Liver (tissue), 9 donors: ENCODE data around the gene EPB41L1. TPM values are rescaled to one million over a fixed set of nuclear protein-coding genes. Genes with fewer than 3 reads are reported as not detected.

Experiments used
- DNase-seq: peaks from one replicate; pipeline ENCODE4 v3.0.0-alpha.2; 2017; ENCODE audit warnings: low spot score
- H3K27ac ChIP-seq, 2 donors: one replicate each; pipeline ENCODE4 v1.7.0; 2013; ENCODE audit warnings: inconsistent platforms in 2 of 2, low read length in 2 of 2, control low read depth in 1 of 2, low read depth in 1 of 2, mild to moderate bottlenecking in 1 of 2
- H3K27me3 ChIP-seq, 4 donors: one replicate each; pipeline versions ENCODE4 v1.6.1 to v1.7.0; 2013; ENCODE audit warnings: low read length in 3 of 4, inconsistent platforms in 1 of 4, mild to moderate bottlenecking in 1 of 4, moderate library complexity in 1 of 4; ENCODE audit not compliant: control insufficient read depth in 4 of 4, insufficient read depth in 4 of 4
- H3K36me3 ChIP-seq, 4 donors: one replicate each; pipeline versions ENCODE4 v1.6.1 to v1.7.0; 2013; ENCODE audit warnings: low read length in 3 of 4, mild to moderate bottlenecking in 3 of 4, low read depth in 1 of 4, moderate library complexity in 1 of 4; ENCODE audit not compliant: control insufficient read depth in 4 of 4, insufficient read depth in 3 of 4
- H3K4me1 ChIP-seq, 4 donors: one replicate each; pipeline versions ENCODE4 v1.6.1 to v1.7.0; 2013; ENCODE audit warnings: low read length in 3 of 4, mild to moderate bottlenecking in 3 of 4, moderate library complexity in 1 of 4; ENCODE audit not compliant: control insufficient read depth in 4 of 4, insufficient read depth in 4 of 4
- H3K4me3 ChIP-seq, 3 donors: one replicate each; pipeline versions ENCODE4 v1.6.1 to v1.7.0; 2013; ENCODE audit warnings: low read length in 3 of 3, control low read depth in 1 of 3, low read depth in 1 of 3, mild to moderate bottlenecking in 1 of 3
- H3K9ac ChIP-seq, 2 donors: one replicate each; pipeline ENCODE4 v1.7.0; 2013; ENCODE audit warnings: low read length in 2 of 2, mild to moderate bottlenecking in 2 of 2, moderate library complexity in 2 of 2, control low read depth in 1 of 2, low read depth in 1 of 2
- H3K9me3 ChIP-seq, 4 donors: one replicate each; pipeline versions ENCODE4 v1.6.1 to v1.7.0; 2013; ENCODE audit warnings: low read length in 3 of 4; ENCODE audit not compliant: control insufficient read depth in 4 of 4
- EGR1 ChIP-seq, 2 donors: IDR thresholded peaks; 2 replicates each; pipeline ENCODE4 v1.6.1; 2016 to 2018; ENCODE audit warnings: antibody characterized with exemption in 2 of 2, low read depth in 2 of 2
- FOXA1 ChIP-seq: IDR thresholded peaks from 2 replicates; pipeline ENCODE4 v1.6.1; 2016; ENCODE audit warnings: antibody characterized with exemption
- FOXA2 ChIP-seq: IDR thresholded peaks from 2 replicates; pipeline ENCODE4 v1.6.1; 2016; ENCODE audit warnings: antibody characterized with exemption
- GABPA ChIP-seq, 2 donors: IDR thresholded peaks in 1 of 2; conservative IDR thresholded peaks in 1 of 2; 2 replicates each; pipeline ENCODE4 v1.6.1; 2016; ENCODE audit warnings: antibody characterized with exemption in 2 of 2, mild to moderate bottlenecking in 1 of 2, moderate library complexity in 1 of 2
- HNF4A ChIP-seq, 2 donors: conservative IDR thresholded peaks; 2 replicates each; pipeline ENCODE4 v1.6.1; 2016; ENCODE audit warnings: antibody characterized with exemption in 2 of 2, mild to moderate bottlenecking in 2 of 2
- HNF4G ChIP-seq: IDR thresholded peaks from 2 replicates; pipeline ENCODE4 v1.6.1; 2016; ENCODE audit warnings: antibody characterized with exemption
- JUND ChIP-seq, 2 donors: IDR thresholded peaks; 2 replicates each; pipeline ENCODE4 v1.6.1; 2016; ENCODE audit warnings: antibody characterized with exemption in 2 of 2
- NR2F2 ChIP-seq: IDR thresholded peaks from 2 replicates; pipeline ENCODE4 v1.6.1; 2016; ENCODE audit warnings: antibody characterized with exemption
- RAD21 ChIP-seq, 2 donors: IDR thresholded peaks; 2 replicates each; pipeline ENCODE4 v1.6.1; 2016; ENCODE audit warnings: antibody characterized with exemption in 2 of 2, mild to moderate bottlenecking in 2 of 2
- RXRA ChIP-seq, 2 donors: IDR thresholded peaks; 2 replicates each; pipeline ENCODE4 v1.6.1; 2017 to 2018; ENCODE audit warnings: antibody characterized with exemption in 2 of 2, mild to moderate bottlenecking in 1 of 2
- SP1 ChIP-seq: IDR thresholded peaks from 2 replicates; pipeline ENCODE4 v1.6.1; 2018; ENCODE audit warnings: antibody characterized with exemption, mild to moderate bottlenecking
- TAF1 ChIP-seq: conservative IDR thresholded peaks from 2 replicates; pipeline ENCODE4 v1.6.1; 2016; ENCODE audit warnings: antibody characterized with exemption, mild to moderate bottlenecking
- YY1 ChIP-seq: IDR thresholded peaks from 2 replicates; pipeline ENCODE4 v1.6.1; 2016; ENCODE audit warnings: antibody characterized with exemption, mild to moderate bottlenecking
- WGBS: extraction: QIAGEN DNeasy Blood & Tissue Kit; methylation state at CpG from one replicate; pipeline ENCODE4 v1.1.7; 2013; 5-methylcytosine and 5-hydroxymethylcytosine counted together
- polyA plus RNA-seq, 2 donors: library from polyadenylated mRNA; stranded (reverse) in 1 of 2; unstranded in 1 of 2; fragments of 200-250 nt in 1 of 2; fragments of >200 nt in 1 of 2; fragmentation: Nextera tagmentation in 1 of 2; extraction: Ambion mirVana in 1 of 2; gene quantifications; one replicate each; pipeline versions ENCODE4 v1.2.1 to v1.2.3, GENCODE V29; 2013 to 2015
- total RNA-seq, 2 donors: library from RNA; depleted of rRNA; stranded (reverse); fragments of >200 nt; gene quantifications; one replicate each; pipeline ENCODE4 v1.2.3, GENCODE V29; 2014
- TF ChIP-seq, protein P1 (sequence below): IDR thresholded peaks from 2 replicates; pipeline ENCODE4 v1.6.1; 2016; ENCODE audit warnings: antibody characterized with exemption, mild to moderate bottlenecking
- TF ChIP-seq, protein P2 (sequence below): IDR thresholded peaks from 2 replicates; pipeline ENCODE4 v1.6.1; 2016; ENCODE audit warnings: antibody characterized with exemption
- TF ChIP-seq, protein P3 (sequence below): IDR thresholded peaks from 2 replicates; pipeline ENCODE4 v1.6.1; 2016; ENCODE audit warnings: antibody characterized with exemption
- TF ChIP-seq, protein P4 (sequence below): IDR thresholded peaks from 2 replicates; pipeline ENCODE4 v1.6.1; 2016; ENCODE audit warnings: antibody characterized with exemption
- TF ChIP-seq, protein P5 (sequence below): fragments of 150-350 bp; IDR thresholded peaks from 2 replicates; pipeline ENCODE4 v1.5.1; 2017; ENCODE audit warnings: improper control_type of control experiment, low read depth, low read length; ENCODE audit not compliant: missing input control
- donor health status: healthy.
- donor health status: healthy.
- donor health status: healthy.
- donor health status: healthy.
- donor health status: healthy.

The EPB41L1 gene
- total and polyA plus RNA-seq, 4 donors, result 2.4 to 11.9 (median 4.3) TPM

DNA sequence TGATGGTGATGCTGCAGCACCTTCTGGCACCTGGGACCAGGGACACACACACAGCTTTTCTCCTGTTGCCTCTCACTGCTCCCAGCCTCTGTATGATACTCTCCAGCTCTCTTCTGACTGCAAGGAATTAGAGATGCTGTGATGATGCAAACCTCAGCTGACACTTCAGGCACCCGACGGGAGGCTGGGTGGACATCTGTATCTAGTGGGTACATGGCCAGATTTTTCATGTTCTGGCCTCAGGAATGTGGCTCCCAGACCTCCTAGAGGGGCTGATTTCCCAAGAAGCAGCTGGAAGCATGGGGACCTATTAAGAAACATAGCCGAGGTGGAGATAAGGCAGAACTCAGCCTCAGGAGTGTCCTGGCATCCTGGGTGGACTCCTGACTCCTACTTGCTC, 6.8 kb upstream of the EPB41L1 start:
- no peak for DNase-seq
- Histone ChIP-seq H3K27ac (no peak overlapping the region), H3K9me3 (no peaks in the 10 kb centered on the region), H3K9ac (no peak overlapping the region), H3K4me1 (peaks cover 2 to 15% (median 13%) of the 10 kb centered on the region in 4 donors), H3K4me3 (no peak overlapping the region), H3K27me3 (no peaks in the 10 kb centered on the region), H3K36me3 (no peaks in the 10 kb centered on the region)
- WGBS, result 78% methylated on average over 3 of the region's 3 CpGs
- peak; percentile 38 for TF ChIP-seq NR2F2
- TF ChIP-seq, protein P1, sequence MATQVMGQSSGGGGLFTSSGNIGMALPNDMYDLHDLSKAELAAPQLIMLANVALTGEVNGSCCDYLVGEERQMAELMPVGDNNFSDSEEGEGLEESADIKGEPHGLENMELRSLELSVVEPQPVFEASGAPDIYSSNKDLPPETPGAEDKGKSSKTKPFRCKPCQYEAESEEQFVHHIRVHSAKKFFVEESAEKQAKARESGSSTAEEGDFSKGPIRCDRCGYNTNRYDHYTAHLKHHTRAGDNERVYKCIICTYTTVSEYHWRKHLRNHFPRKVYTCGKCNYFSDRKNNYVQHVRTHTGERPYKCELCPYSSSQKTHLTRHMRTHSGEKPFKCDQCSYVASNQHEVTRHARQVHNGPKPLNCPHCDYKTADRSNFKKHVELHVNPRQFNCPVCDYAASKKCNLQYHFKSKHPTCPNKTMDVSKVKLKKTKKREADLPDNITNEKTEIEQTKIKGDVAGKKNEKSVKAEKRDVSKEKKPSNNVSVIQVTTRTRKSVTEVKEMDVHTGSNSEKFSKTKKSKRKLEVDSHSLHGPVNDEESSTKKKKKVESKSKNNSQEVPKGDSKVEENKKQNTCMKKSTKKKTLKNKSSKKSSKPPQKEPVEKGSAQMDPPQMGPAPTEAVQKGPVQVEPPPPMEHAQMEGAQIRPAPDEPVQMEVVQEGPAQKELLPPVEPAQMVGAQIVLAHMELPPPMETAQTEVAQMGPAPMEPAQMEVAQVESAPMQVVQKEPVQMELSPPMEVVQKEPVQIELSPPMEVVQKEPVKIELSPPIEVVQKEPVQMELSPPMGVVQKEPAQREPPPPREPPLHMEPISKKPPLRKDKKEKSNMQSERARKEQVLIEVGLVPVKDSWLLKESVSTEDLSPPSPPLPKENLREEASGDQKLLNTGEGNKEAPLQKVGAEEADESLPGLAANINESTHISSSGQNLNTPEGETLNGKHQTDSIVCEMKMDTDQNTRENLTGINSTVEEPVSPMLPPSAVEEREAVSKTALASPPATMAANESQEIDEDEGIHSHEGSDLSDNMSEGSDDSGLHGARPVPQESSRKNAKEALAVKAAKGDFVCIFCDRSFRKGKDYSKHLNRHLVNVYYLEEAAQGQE, result no peak

DNA sequence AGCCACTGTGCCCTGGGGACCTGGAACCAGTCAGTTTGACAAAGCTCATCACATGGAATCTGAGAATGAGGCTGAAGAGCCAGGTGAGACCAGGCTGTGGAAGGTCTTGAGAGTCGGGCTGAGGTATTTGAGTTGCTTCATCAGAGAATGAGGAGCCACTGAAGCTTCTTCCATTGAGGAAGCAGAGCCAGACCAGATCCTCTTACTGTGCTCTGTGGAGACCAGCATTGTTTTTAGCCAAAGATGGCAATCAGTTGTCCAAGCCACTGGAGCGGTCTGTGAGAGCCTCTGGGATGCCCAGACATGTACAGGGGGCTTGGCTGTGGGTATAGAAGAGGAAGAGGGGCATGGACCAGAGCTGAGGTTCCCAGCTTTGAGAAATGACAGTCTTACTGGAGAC, 6.1 kb upstream of the EPB41L1 start:
- H3K36me3 ChIP-seq, result no peaks in the 10 kb centered on the region
- no peaks in the 10 kb centered on the region for H3K9me3 ChIP-seq
- 93% methylated on average over 2 of the region's 2 CpGs for WGBS
- TF ChIP-seq, protein P2, sequence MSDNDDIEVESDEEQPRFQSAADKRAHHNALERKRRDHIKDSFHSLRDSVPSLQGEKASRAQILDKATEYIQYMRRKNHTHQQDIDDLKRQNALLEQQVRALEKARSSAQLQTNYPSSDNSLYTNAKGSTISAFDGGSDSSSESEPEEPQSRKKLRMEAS, result no peak
- TF ChIP-seq NR2F2 (no peak), RXRA (IDR thresholded peaks at IDR 0.05) (no peak), SP1 (no peak), FOXA1 (no peak), TAF1 (no peak), EGR1 (IDR thresholded peaks at IDR 0.05; ENCODE audit: low read depth in 2 of 2) (no peak), JUND (IDR thresholded peaks at IDR 0.05) (no peak), HNF4A (conservative IDR thresholded peaks at IDR 0.05) (no peak), YY1 (no peak), RAD21 (IDR thresholded peaks at IDR 0.05) (no peak), FOXA2 (no peak), HNF4G (no peak), GABPA (IDR thresholded peaks at IDR 0.05 in 1 of 2, conservative IDR thresholded peaks at IDR 0.05 in 1 of 2) (no peak)
- TF ChIP-seq, protein P1, result no peak
- TF ChIP-seq, protein P3, sequence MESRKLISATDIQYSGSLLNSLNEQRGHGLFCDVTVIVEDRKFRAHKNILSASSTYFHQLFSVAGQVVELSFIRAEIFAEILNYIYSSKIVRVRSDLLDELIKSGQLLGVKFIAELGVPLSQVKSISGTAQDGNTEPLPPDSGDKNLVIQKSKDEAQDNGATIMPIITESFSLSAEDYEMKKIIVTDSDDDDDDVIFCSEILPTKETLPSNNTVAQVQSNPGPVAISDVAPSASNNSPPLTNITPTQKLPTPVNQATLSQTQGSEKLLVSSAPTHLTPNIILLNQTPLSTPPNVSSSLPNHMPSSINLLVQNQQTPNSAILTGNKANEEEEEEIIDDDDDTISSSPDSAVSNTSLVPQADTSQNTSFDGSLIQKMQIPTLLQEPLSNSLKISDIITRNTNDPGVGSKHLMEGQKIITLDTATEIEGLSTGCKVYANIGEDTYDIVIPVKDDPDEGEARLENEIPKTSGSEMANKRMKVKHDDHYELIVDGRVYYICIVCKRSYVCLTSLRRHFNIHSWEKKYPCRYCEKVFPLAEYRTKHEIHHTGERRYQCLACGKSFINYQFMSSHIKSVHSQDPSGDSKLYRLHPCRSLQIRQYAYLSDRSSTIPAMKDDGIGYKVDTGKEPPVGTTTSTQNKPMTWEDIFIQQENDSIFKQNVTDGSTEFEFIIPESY, result no peak
- TF ChIP-seq, protein P4, sequence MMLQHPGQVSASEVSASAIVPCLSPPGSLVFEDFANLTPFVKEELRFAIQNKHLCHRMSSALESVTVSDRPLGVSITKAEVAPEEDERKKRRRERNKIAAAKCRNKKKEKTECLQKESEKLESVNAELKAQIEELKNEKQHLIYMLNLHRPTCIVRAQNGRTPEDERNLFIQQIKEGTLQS, result no peak
- TF ChIP-seq, protein P5, sequence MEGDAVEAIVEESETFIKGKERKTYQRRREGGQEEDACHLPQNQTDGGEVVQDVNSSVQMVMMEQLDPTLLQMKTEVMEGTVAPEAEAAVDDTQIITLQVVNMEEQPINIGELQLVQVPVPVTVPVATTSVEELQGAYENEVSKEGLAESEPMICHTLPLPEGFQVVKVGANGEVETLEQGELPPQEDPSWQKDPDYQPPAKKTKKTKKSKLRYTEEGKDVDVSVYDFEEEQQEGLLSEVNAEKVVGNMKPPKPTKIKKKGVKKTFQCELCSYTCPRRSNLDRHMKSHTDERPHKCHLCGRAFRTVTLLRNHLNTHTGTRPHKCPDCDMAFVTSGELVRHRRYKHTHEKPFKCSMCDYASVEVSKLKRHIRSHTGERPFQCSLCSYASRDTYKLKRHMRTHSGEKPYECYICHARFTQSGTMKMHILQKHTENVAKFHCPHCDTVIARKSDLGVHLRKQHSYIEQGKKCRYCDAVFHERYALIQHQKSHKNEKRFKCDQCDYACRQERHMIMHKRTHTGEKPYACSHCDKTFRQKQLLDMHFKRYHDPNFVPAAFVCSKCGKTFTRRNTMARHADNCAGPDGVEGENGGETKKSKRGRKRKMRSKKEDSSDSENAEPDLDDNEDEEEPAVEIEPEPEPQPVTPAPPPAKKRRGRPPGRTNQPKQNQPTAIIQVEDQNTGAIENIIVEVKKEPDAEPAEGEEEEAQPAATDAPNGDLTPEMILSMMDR, result no peak
- peaks cover 2 to 15% (median 13%) of the 10 kb centered on the region in 4 donors for H3K4me1 ChIP-seq
- no peak overlapping the region for H3K9ac ChIP-seq
- no peak overlapping the region for H3K27ac ChIP-seq
- H3K4me3 ChIP-seq, result no peak overlapping the region
- DNase-seq, result no peak
- H3K27me3 ChIP-seq, result no peaks in the 10 kb centered on the region
